Measurements from ENCODE around the gene WDR49.

Gene WDR49

GRCh38 chr3:167565489-167565888 lies 88.3 kb downstream of the WDR49 start:
- DNase-seq (ENCODE audit: low read depth): no peak
- TF ChIP-seq CTCF (IDR thresholded peaks at IDR 0.05; ENCODE audit: control insufficient read depth, insufficient read depth, low read depth, low read length, missing control alignments): no peak
- H3K4me3 ChIP-seq (ENCODE audit: control insufficient read depth, low read depth, low read length): no peak overlapping the region

- no peak overlapping the region for H3K4me3 ChIP-seq (ENCODE audit: control insufficient read depth, low read depth, low read length)
- TF ChIP-seq CTCF (IDR thresholded peaks at IDR 0.05; ENCODE audit: control insufficient read depth, insufficient read depth, low read depth, low read length, missing control alignments): no peak
- DNase-seq (ENCODE audit: low read depth): no peak
Observed at GRCh38 chr3:167564612-167565011, 89.1 kb downstream of the WDR49 start.

GRCh38 chr3:167559924-167560323 lies 93.8 kb downstream of the WDR49 start:
- DNase-seq (ENCODE audit: low read depth): no peak
- no peak overlapping the region for H3K4me3 ChIP-seq (ENCODE audit: control insufficient read depth, low read depth, low read length)
- TF ChIP-seq CTCF (IDR thresholded peaks at IDR 0.05; ENCODE audit: control insufficient read depth, insufficient read depth, low read depth, low read length, missing control alignments): no peak

GRCh38 chr3:167554898-167555297 lies 98.8 kb downstream of the WDR49 start:
- no peak for DNase-seq (ENCODE audit: low read depth)
- H3K4me3 ChIP-seq (ENCODE audit: control insufficient read depth, low read depth, low read length): no peak overlapping the region
- TF ChIP-seq CTCF (IDR thresholded peaks at IDR 0.05; ENCODE audit: control insufficient read depth, insufficient read depth, low read depth, low read length, missing control alignments): no peak

- TF ChIP-seq CTCF (IDR thresholded peaks at IDR 0.05; ENCODE audit: control insufficient read depth, insufficient read depth, low read depth, low read length, missing control alignments): no peak
- DNase-seq (ENCODE audit: low read depth): no peak
- no peak overlapping the region for H3K4me3 ChIP-seq (ENCODE audit: control insufficient read depth, low read depth, low read length)
Observed at GRCh38 chr3:167538081-167538480, 115.7 kb downstream of the WDR49 start.

GRCh38 chr3:167521006-167521355 lies 132.8 kb downstream of the WDR49 start:
- H3K4me3 ChIP-seq (ENCODE audit: control insufficient read depth, low read depth, low read length): no peak overlapping the region
- TF ChIP-seq CTCF (IDR thresholded peaks at IDR 0.05; ENCODE audit: control insufficient read depth, insufficient read depth, low read depth, low read length, missing control alignments): no peak
- no peak for DNase-seq (ENCODE audit: low read depth)

Data from AG09309 (cell line).